ENCODE data around the gene PRIM1.

Gene PRIM1

DNA sequence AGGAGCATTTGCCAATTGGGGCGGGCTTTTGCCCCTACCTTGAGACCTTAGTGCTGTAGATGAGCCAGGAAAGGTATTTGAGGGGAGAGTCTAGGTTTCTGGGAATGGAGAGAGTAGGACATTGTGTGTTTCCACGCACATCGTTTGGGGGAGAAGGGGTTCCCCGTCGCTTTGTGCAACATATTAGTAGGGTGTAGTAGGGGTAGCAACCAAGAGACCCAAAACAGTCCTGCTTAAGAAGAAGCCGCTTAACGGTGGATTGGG is 63.3 kb downstream of the PRIM1 start:
- DNase-seq (ENCODE audit: insufficient read length, low spot score) (no peak), FAIRE-seq (no peak)
- TF ChIP-seq, protein P1, sequence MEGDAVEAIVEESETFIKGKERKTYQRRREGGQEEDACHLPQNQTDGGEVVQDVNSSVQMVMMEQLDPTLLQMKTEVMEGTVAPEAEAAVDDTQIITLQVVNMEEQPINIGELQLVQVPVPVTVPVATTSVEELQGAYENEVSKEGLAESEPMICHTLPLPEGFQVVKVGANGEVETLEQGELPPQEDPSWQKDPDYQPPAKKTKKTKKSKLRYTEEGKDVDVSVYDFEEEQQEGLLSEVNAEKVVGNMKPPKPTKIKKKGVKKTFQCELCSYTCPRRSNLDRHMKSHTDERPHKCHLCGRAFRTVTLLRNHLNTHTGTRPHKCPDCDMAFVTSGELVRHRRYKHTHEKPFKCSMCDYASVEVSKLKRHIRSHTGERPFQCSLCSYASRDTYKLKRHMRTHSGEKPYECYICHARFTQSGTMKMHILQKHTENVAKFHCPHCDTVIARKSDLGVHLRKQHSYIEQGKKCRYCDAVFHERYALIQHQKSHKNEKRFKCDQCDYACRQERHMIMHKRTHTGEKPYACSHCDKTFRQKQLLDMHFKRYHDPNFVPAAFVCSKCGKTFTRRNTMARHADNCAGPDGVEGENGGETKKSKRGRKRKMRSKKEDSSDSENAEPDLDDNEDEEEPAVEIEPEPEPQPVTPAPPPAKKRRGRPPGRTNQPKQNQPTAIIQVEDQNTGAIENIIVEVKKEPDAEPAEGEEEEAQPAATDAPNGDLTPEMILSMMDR (IDR thresholded peaks at IDR 0.05; ENCODE audit: insufficient read depth, missing control alignments), result no peak

DNA sequence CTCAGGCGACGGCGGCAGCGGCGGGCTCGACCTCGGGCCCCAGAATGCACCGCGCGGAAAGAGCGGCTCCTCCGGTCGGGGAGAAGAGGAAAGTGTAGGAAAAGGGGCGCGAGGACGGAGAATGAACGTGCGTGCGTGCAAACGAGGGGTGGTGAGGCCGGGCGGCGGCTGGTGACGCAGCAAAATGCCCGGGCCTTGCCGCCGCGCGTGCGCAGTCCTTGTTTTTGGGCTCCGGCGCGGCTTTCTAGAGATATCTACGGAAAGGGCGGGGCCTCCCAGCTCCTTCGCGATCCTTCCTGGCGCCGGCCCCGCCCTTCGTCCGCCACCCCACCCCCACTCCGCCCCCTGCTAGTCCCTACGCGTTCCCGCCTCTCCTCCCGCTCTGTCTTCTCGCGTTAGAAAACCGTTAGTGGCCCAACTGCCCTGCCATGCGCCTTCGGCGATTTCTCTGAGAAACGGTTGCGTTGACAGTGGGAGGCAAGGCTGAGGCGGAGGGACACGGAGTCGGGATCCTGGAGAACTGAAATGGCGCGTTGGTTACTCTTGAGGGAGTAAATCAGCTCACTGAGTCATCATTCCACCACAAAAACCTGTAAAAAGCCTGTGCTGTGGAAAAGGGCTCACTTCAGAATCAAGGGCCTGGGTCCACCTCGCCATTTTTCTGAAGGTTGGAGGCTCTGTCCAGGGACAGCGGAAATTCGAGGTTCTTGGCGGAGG is 63.8 kb downstream of the PRIM1 start, which contains the start of gene PTGES3:
Gene PTGES3, minus strand, starts transcription at position 156 of the 717 bp plus-strand sequence. CDS start 285 bp downstream, outside the sequence.
- TF ChIP-seq, protein P1 (IDR thresholded peaks at IDR 0.05; ENCODE audit: insufficient read depth, missing control alignments), result no peak
- no peak for FAIRE-seq
- DNase-seq (ENCODE audit: insufficient read length, low spot score), result peak; percentile 64

GRCh38 chr12:56687223-56688128 is 64.6 kb downstream of the PRIM1 start:
- DNase-seq (ENCODE audit: insufficient read length, low spot score), result no peak
- no peak for FAIRE-seq
- TF ChIP-seq, protein P1 (IDR thresholded peaks at IDR 0.05; ENCODE audit: insufficient read depth, missing control alignments), result no peak

DNA sequence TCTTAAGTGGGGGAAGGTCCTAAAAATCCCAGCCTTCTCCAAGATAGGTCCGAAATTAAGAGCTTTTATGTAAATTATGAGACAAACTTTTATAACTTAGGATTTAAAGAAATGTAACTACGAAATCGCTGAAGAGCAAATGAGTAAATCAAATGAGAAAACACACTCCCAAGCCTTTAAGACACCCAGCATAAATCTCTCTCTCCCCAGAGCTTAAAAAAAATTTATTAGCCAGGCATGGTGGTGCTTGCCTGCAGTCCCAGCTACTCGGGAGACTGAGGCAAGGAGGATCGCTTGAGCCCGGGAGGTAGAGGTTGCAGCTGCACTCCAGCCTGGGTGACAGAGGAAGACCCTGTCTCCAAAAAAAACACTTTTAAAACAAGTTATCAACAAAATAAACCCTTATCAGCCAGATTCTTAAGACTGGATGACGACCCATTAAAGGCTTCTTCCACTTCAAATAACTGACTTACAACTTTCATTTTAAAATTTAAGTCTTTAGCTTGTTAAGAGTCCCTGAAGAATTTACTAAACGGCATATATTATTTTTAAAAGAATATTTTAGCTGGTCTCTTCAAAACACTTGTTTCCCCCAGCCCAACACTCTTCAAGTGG is 67.3 kb downstream of the PRIM1 start:
- TF ChIP-seq, protein P1 (IDR thresholded peaks at IDR 0.05; ENCODE audit: insufficient read depth, missing control alignments), result no peak
- FAIRE-seq (no peak), DNase-seq (ENCODE audit: insufficient read length, low spot score) (no peak)

- no peak for DNase-seq (ENCODE audit: insufficient read length, low spot score)
- no peak for FAIRE-seq
- TF ChIP-seq, protein P1 (IDR thresholded peaks at IDR 0.05; ENCODE audit: insufficient read depth, missing control alignments), result no peak
Observed at GRCh38 chr12:56682323-56682722, 69.8 kb downstream of the PRIM1 start.
